Thyroid gland (tissue), 4 donors: ENCODE data around the gene CACFD1.

Experiments
- CTCF ChIP-seq, 6 experiments: fragments of 200-600 bp in 3 of 6; fragments of 450-650 bp in 3 of 6; sonication (generic) in 3 of 6; IDR thresholded peaks; one replicate each; pipeline ENCODE4 v1.5.1; 2016 to 2019; ENCODE audit warnings: antibody characterized with exemption in 6 of 6, mild to moderate bottlenecking in 2 of 6, inconsistent platforms in 1 of 6, moderate library complexity in 1 of 6
- POLR2A ChIP-seq, 2 donors: fragments of 450-650 bp; IDR thresholded peaks; one replicate each; pipeline ENCODE4 v1.6.1; 2017; ENCODE audit warnings: antibody characterized with exemption in 2 of 2, mild to moderate bottlenecking in 2 of 2, moderate library complexity in 1 of 2

GRCh38 chr9:133467101-133467500, 7.3 kb downstream of the CACFD1 start:
- TF ChIP-seq CTCF (IDR thresholded peaks at IDR 0.05) = no peak
- no peak for TF ChIP-seq POLR2A (IDR thresholded peaks at IDR 0.05)
